NCI-H446 treated with DMSO at 0.1 percent for 48 hours (cell line): ENCODE results near the gene SULT1C4.

ENCODE experiments used
- DNase-seq: peaks from one replicate; lab custom pipeline; 2025; lab: John Stamatoyannopoulos, UW

The SULT1C4 gene

GRCh38 chr2:108370080-108370479 is 7.7 kb upstream of the SULT1C4 start:
- no peak for DNase-seq

GRCh38 chr2:108376774-108377173 is 980 bp upstream of the SULT1C4 start:
- no peak for DNase-seq

- no peak for DNase-seq
Measured at GRCh38 chr2:108377401-108377800, 353 bp upstream of the SULT1C4 start.

- no peak for DNase-seq
Measured at GRCh38 chr2:108378851-108379250, 1.1 kb downstream of the SULT1C4 start.

- DNase-seq, result no peak
Measured at GRCh38 chr2:108382196-108382595, 4.4 kb downstream of the SULT1C4 start.

GRCh38 chr2:108383146-108383830 is 5.5 kb downstream of the SULT1C4 start:
- DNase-seq, result no peak

GRCh38 chr2:108384662-108385393 is 7.1 kb downstream of the SULT1C4 start:
- no peak for DNase-seq

- DNase-seq, result no peak
Measured at GRCh38 chr2:108385411-108386071, 7.8 kb downstream of the SULT1C4 start.

- DNase-seq, result no peak
Measured at GRCh38 chr2:108388045-108388444, 10.3 kb downstream of the SULT1C4 start.

- no peak for DNase-seq
Measured at GRCh38 chr2:108390340-108390739, 12.6 kb downstream of the SULT1C4 start.

- DNase-seq, result no peak
Measured at GRCh38 chr2:108392029-108392428, 14.3 kb downstream of the SULT1C4 start.

- DNase-seq, result no peak
Measured at GRCh38 chr2:108393197-108393596, 15.4 kb downstream of the SULT1C4 start.

- no peak for DNase-seq
Measured at GRCh38 chr2:108395155-108395554, 17.4 kb downstream of the SULT1C4 start.

GRCh38 chr2:108396845-108397244 is 19.1 kb downstream of the SULT1C4 start:
- DNase-seq, result no peak

GRCh38 chr2:108399479-108399878 is 21.7 kb downstream of the SULT1C4 start:
- DNase-seq, result no peak

- no peak for DNase-seq
Measured at GRCh38 chr2:108401800-108402199, 24.0 kb downstream of the SULT1C4 start.

GRCh38 chr2:108403494-108403893 is 25.7 kb downstream of the SULT1C4 start:
- no peak for DNase-seq

- no peak for DNase-seq
Measured at GRCh38 chr2:108404784-108405397, 27.1 kb downstream of the SULT1C4 start.

GRCh38 chr2:108407864-108408729 is 30.3 kb downstream of the SULT1C4 start:
- no peak for DNase-seq

- DNase-seq, result no peak
Measured at GRCh38 chr2:108409768-108410167, 32.0 kb downstream of the SULT1C4 start.

GRCh38 chr2:108412995-108413710 is 35.4 kb downstream of the SULT1C4 start:
- DNase-seq, result no peak
